ENCODE results near the gene CEP170B. TPM values are rescaled to one million over a fixed set of nuclear protein-coding genes. Genes with fewer than 3 reads are reported as not detected.

Gene CEP170B
- total RNA-seq, 2 donors from 2014 or later: 29.1 to 81.2 TPM

- no peak for DNase-seq (ENCODE audit: low spot score)
- Histone ChIP-seq H3K4me1 (replicated peaks) (no peaks in the 10 kb centered on the region), H3K27ac (no peak overlapping the region), H3K9me3 (no peaks in the 10 kb centered on the region), H3K27me3 (replicated peaks; ENCODE audit: insufficient read depth) (no peaks in the 10 kb centered on the region), H3K4me3 (no peak overlapping the region), H3K36me3 (no peaks in the 10 kb centered on the region)
- 77% methylated on average over 10 of the region's 10 CpGs for WGBS
- TF ChIP-seq, protein P1, sequence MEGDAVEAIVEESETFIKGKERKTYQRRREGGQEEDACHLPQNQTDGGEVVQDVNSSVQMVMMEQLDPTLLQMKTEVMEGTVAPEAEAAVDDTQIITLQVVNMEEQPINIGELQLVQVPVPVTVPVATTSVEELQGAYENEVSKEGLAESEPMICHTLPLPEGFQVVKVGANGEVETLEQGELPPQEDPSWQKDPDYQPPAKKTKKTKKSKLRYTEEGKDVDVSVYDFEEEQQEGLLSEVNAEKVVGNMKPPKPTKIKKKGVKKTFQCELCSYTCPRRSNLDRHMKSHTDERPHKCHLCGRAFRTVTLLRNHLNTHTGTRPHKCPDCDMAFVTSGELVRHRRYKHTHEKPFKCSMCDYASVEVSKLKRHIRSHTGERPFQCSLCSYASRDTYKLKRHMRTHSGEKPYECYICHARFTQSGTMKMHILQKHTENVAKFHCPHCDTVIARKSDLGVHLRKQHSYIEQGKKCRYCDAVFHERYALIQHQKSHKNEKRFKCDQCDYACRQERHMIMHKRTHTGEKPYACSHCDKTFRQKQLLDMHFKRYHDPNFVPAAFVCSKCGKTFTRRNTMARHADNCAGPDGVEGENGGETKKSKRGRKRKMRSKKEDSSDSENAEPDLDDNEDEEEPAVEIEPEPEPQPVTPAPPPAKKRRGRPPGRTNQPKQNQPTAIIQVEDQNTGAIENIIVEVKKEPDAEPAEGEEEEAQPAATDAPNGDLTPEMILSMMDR (IDR thresholded peaks at IDR 0.05): no peak
- TF ChIP-seq POLR2AphosphoS5 (IDR thresholded peaks at IDR 0.05) (no peak), POLR2A (IDR thresholded peaks at IDR 0.05) (no peak)
- intact Hi-C loops (cut with DNase I): loop anchor here (2.0 to 5.0 kb wide), 3 partner anchors 33 to 52 kb away; no protein-coding TSS in a partner anchor
Measured at GRCh38 chr14:104930526-104931303, 65.6 kb downstream of the CEP170B start.

DNA sequence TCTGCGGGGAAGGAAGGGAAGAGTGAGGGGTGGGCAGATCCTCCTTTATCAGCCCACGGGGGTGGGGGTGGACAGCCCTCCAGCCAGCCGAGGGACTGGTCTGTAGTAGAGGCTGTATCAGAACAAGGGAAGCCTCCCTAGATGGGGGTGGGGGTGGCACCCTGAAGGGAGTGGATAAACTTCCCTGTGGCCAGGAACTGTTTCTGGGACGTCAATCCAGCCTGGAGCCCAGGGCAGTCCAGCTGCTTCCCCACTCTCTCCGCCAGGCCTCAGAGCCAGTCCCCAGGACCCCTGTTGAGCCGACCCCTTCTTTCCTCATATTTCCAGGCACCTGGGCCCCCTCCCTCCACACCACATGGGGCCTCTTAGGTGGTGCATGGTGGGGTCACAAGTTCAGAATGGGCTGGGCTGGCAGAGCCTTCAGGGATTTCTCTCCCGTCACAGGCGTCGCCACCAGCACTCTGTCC lies 66.3 kb downstream of the CEP170B start:
- DNase-seq (ENCODE audit: low spot score): no peak
- 71% methylated on average over 7 of the region's 9 CpGs for WGBS
- H3K4me3 ChIP-seq: no peak overlapping the region
- no peak overlapping the region for H3K27ac ChIP-seq
- TF ChIP-seq POLR2AphosphoS5 (IDR thresholded peaks at IDR 0.05): no peak
- TF ChIP-seq POLR2A (IDR thresholded peaks at IDR 0.05): no peak
- TF ChIP-seq, protein P1 (IDR thresholded peaks at IDR 0.05): no peak
- no peaks in the 10 kb centered on the region for H3K9me3 ChIP-seq
- intact Hi-C loops (cut with DNase I): loop anchor here (2.0 to 5.0 kb wide), 3 partner anchors 34 to 51 kb away; no protein-coding TSS in a partner anchor
- no peaks in the 10 kb centered on the region for H3K36me3 ChIP-seq
- H3K4me1 ChIP-seq (replicated peaks): no peaks in the 10 kb centered on the region
- H3K27me3 ChIP-seq (replicated peaks; ENCODE audit: insufficient read depth): no peaks in the 10 kb centered on the region

DNA sequence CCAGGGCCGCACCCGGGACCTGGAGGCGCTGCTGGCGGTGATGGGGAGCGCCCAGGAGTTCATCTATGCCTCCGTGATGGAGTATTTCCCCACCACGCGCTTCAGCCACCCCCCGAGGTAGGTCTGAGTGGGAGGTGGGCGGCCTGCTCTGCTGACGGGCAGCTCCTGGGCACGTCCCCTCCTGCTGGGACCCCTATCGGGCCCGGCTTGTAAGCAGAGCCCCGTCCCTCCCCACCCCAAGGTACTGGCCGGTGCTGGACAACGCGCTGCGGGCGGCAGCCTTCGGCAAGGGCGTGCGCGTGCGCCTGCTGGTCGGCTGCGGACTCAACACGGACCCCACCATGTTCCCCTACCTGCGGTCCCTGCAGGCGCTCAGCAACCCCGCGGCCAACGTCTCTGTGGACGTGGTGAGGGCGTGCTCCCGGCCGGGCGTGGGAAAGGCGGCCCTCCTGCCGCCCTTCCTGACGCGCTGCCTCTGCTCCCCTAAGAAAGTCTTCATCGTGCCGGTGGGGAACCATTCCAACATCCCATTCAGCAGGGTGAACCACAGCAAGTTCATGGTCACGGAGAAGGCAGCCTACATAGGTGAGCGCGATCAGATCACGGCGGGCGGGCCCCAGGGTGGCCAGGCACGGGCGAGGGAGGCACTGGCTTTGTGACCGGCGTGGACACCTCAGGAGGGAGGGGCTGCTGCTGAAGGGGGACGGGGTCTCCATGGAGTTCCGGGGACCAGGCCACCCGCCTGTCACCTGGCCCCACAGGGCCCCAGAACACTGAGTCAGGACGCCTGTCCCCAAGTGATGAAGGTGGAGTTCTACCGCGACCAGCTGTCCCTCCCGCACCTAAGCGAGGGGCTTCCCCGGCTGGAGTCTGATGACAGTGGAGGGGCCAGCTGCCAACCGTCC lies 67.0 kb downstream of the CEP170B start:
- WGBS: 46% methylated on average over 51 of the region's 64 CpGs
- peak overlapping the region; percentile 54 to 55 for H3K4me3 ChIP-seq
- no peak for DNase-seq (ENCODE audit: low spot score)

GRCh38 chr14:104932676-104933631 lies 67.9 kb downstream of the CEP170B start:
- Histone ChIP-seq H3K4me1 (replicated peaks) (no peaks in the 10 kb centered on the region), H3K27ac (peak overlapping the region; percentile 31 to 51), H3K9me3 (no peaks in the 10 kb centered on the region), H3K4me3 (peak overlapping the region; percentile 54 to 55), H3K36me3 (no peaks in the 10 kb centered on the region), H3K27me3 (replicated peaks; ENCODE audit: insufficient read depth) (no peaks in the 10 kb centered on the region)
- TF ChIP-seq, protein P1 (IDR thresholded peaks at IDR 0.05): peak; percentile 70 to 84 (median 77)
- TF ChIP-seq POLR2AphosphoS5 (IDR thresholded peaks at IDR 0.05): peak; percentile 46
- no peak for TF ChIP-seq POLR2A (IDR thresholded peaks at IDR 0.05)
- 13% methylated on average over 35 of the region's 100 CpGs for WGBS
- peak; percentile 74 for DNase-seq (ENCODE audit: low spot score)
- intact Hi-C loops (cut with DNase I): loop anchor here (5.0 kb wide), 2 partner anchors 34 to 36 kb away; no protein-coding TSS in a partner anchor

More for the DNA sequence above, 67.0 kb downstream of the CEP170B start:
- H3K36me3 ChIP-seq: no peaks in the 10 kb centered on the region
- H3K27ac ChIP-seq: no peak overlapping the region
- no peaks in the 10 kb centered on the region for H3K9me3 ChIP-seq
- intact Hi-C loops (cut with DNase I): loop anchor here (2.0 to 5.0 kb wide), 3 partner anchors 35 to 51 kb away; no protein-coding TSS in a partner anchor
- no peaks in the 10 kb centered on the region for H3K4me1 ChIP-seq (replicated peaks)
- TF ChIP-seq, protein P1 (IDR thresholded peaks at IDR 0.05): no peak
- TF ChIP-seq POLR2A (IDR thresholded peaks at IDR 0.05) (no peak), POLR2AphosphoS5 (IDR thresholded peaks at IDR 0.05) (no peak)
- no peaks in the 10 kb centered on the region for H3K27me3 ChIP-seq (replicated peaks; ENCODE audit: insufficient read depth)

All from prostate gland (tissue), 2 donors.